ENCODE data around the gene PRKACA.
A peak's percentile ranks its signal among the peaks of the same experiment; 100 is the strongest.

The PRKACA gene

GRCh38 chr19:14059093-14059480 is 58.5 kb downstream of the PRKACA start (continued):
- TF ChIP-seq REST (tag by site-specific recombination; IDR thresholded peaks at IDR 0.05), result no peak
- TF ChIP-seq ZNF175 (tag by site-specific recombination; IDR thresholded peaks at IDR 0.05), result no peak
- TF ChIP-seq CTCF (tag by site-specific recombination; IDR thresholded peaks at IDR 0.05), result peak; percentile 69
- TF ChIP-seq TCF7L2 (IDR thresholded peaks at IDR 0.05; ENCODE audit: borderline replicate concordance, low read depth, low read length), result no peak
- TF ChIP-seq ZNF274 (IDR thresholded peaks at IDR 0.05; ENCODE audit: low read length), result no peak
- no peak for TF ChIP-seq ZNF274 (tag by site-specific recombination; IDR thresholded peaks at IDR 0.05; ENCODE audit: borderline replicate concordance)
- no peak for TF ChIP-seq ZSCAN23 (tag by site-specific recombination; IDR thresholded peaks at IDR 0.05)
- TF ChIP-seq ZSCAN18 (tag by site-specific recombination; IDR thresholded peaks at IDR 0.05), result no peak
- no peak for TF ChIP-seq ZNF518A (tag by site-specific recombination; conservative IDR thresholded peaks at IDR 0.05; ENCODE audit: low read depth)
- no peak for TF ChIP-seq ZNF433 (tag by site-specific recombination; IDR thresholded peaks at IDR 0.05; ENCODE audit: low read depth)
- no peak for TF ChIP-seq ZNF571 (tag by site-specific recombination; IDR thresholded peaks at IDR 0.05)
- no peak for TF ChIP-seq ZNF585B (tag by site-specific recombination; IDR thresholded peaks at IDR 0.05)
- TF ChIP-seq ZNF18 (tag by site-specific recombination; IDR thresholded peaks at IDR 0.05), result no peak
- no peak for TF ChIP-seq PBX3 (CRISPR knock-in tag; IDR thresholded peaks at IDR 0.05)

Measured in HEK293 (cell line).